ENCODE results near the gene GCLC. TPM values are rescaled to one million over a fixed set of nuclear protein-coding genes. Genes with fewer than 3 reads are reported as not detected.
"Not testable (repeated sequence)": the region's sequence is repeated elsewhere in the genome, so short reads cannot be mapped to it uniquely, and the experiment has no call there.

Gene GCLC
- total and polyA plus RNA-seq, 2 experiments from 2014 or later = 16.9 to 40.3 TPM

- TF ChIP-seq ZNF462 (CRISPR knock-in tag; IDR thresholded peaks at IDR 0.05) = no peak
- TF ChIP-seq ETS1 (IDR thresholded peaks at IDR 0.05) = no peak
Measured at GRCh38 chr6:53483423-53484353, 61.2 kb downstream of the GCLC start (continued).

GRCh38 chr6:53481323-53481722 is 63.6 kb downstream of the GCLC start:
- no peaks in the 10 kb centered on the region for H3K9me3 Mint-ChIP-seq
- Histone ChIP-seq H2AFZ (no peak overlapping the region), H3K79me2 (replicated peaks; ENCODE audit: insufficient read depth) (no peaks in the 10 kb centered on the region), H3K27me3 (ENCODE audit: insufficient read depth) (no peaks in the 10 kb centered on the region), H3K4me1 (ENCODE audit: insufficient read depth) (no peaks in the 10 kb centered on the region), H3K4me3 (no peak overlapping the region), H3K36me3 (ENCODE audit: insufficient read depth) (no peaks in the 10 kb centered on the region), H3K9me2 (ENCODE audit: insufficient read depth) (no peaks in the 10 kb centered on the region), H4K20me1 (replicated peaks; ENCODE audit: insufficient read depth) (no peaks in the 10 kb centered on the region), H3K4me2 (no peak overlapping the region), H3K27ac (ENCODE audit: low read depth) (no peak overlapping the region), H3F3A (replicated peaks; ENCODE audit: low read depth) (no peaks in the 10 kb centered on the region)
- ATAC-seq (no peak), DNase-seq (ENCODE audit: low spot score) (no peak)
- H3K4me1 Mint-ChIP-seq = no peaks in the 10 kb centered on the region
- no peaks in the 10 kb centered on the region for H3K27me3 Mint-ChIP-seq (ENCODE audit: insufficient read depth, low read depth, poor library complexity)
- no peak overlapping the region for H3K27ac Mint-ChIP-seq
- H3K4me3 Mint-ChIP-seq = no peak overlapping the region
- no peaks in the 10 kb centered on the region for H3K36me3 Mint-ChIP-seq (ENCODE audit: low read depth)
- no peak for TF ChIP-seq ETS1 (IDR thresholded peaks at IDR 0.05)
- no peak for TF ChIP-seq JUNB (IDR thresholded peaks at IDR 0.05; ENCODE audit: unreplicated experiment)

- not testable (repeated sequence) for H3K27me3 ChIP-seq (ENCODE audit: insufficient read depth); H3K36me3 Mint-ChIP-seq (ENCODE audit: low read depth); ATAC-seq; H3K27ac ChIP-seq (ENCODE audit: low read depth); H3K36me3 ChIP-seq (ENCODE audit: insufficient read depth); H4K20me1 ChIP-seq (replicated peaks; ENCODE audit: insufficient read depth); H3K27ac Mint-ChIP-seq; H3K9me3 Mint-ChIP-seq; H3K4me3 ChIP-seq; DNase-seq (ENCODE audit: low spot score); H3K4me2 ChIP-seq; H3K4me1 Mint-ChIP-seq; H2AFZ ChIP-seq; H3K27me3 Mint-ChIP-seq (ENCODE audit: insufficient read depth, low read depth, poor library complexity); H3K4me3 Mint-ChIP-seq; H3F3A ChIP-seq (replicated peaks; ENCODE audit: low read depth); H3K79me2 ChIP-seq (replicated peaks; ENCODE audit: insufficient read depth); H3K9me2 ChIP-seq (ENCODE audit: insufficient read depth); H3K4me1 ChIP-seq (ENCODE audit: insufficient read depth)
Measured at GRCh38 chr6:53480774-53481173, 64.1 kb downstream of the GCLC start.
